Measurements from ENCODE around the gene JCHAIN. TPM values are rescaled to one million over a fixed set of nuclear protein-coding genes. Genes with fewer than 3 reads are reported as not detected.
A peak's percentile ranks its signal among the peaks of the same experiment; 100 is the strongest.
"Not testable (repeated sequence)": the region's sequence is repeated elsewhere in the genome, so short reads cannot be mapped to it uniquely, and the experiment has no call there.

Gene JCHAIN
- total and polyA plus RNA-seq, 5 donors from 2014 or later = 0.84 to 5.2 (median 1.7) TPM; not detected in 1

DNA sequence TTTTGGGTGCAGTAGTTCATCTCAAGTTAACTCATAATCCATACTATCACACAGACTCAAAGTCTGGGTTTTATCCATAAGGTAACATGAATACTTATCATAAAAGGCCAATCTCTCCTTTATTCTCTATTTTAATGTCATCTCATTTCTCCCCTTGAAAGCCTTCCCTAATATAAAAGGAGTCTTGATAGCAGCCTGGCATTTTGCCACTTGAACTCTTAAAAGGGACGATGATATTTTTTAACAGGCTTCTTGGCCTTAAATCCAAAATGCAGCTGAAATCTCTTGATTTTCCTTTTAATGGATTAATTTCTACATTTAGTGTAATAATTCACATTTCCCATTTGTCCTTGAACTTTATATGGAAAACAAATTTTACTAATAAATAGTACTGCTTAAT lies 8.4 kb upstream of the JCHAIN start:
- H3K9me3 Mint-ChIP-seq = peaks cover 0 to 2% (median 0%) of the 10 kb centered on the region in 7 donors
- H3K27me3 Mint-ChIP-seq = peaks cover 20% of the 10 kb centered on the region
- no peak overlapping the region for H3K4me3 Mint-ChIP-seq
- no peak overlapping the region for H3K27ac Mint-ChIP-seq
- Histone ChIP-seq H3K27ac (ENCODE audit: insufficient read depth, low read length, poor library complexity, severe bottlenecking) (no peak overlapping the region), H3K36me3 (ENCODE audit: control insufficient read depth, insufficient read depth, low read length) (no peaks in the 10 kb centered on the region), H3K27me3 (ENCODE audit: control insufficient read depth, insufficient read depth, low read length) (peaks cover 8% of the 10 kb centered on the region), H3K4me1 (ENCODE audit: control insufficient read depth, insufficient read depth, low read length, poor library complexity, severe bottlenecking) (no peaks in the 10 kb centered on the region), H3K4me3 (ENCODE audit: low read depth, low read length) (no peak overlapping the region), H3K9me3 (ENCODE audit: control insufficient read depth in 2 of 2, low read length in 2 of 2) (no peaks in the 10 kb centered on the region)
- no peaks in the 10 kb centered on the region for H3K36me3 Mint-ChIP-seq
- ATAC-seq (ENCODE audit: low read depth in 2 of 2) (no peak), DNase-seq (no peak)
- H3K4me1 Mint-ChIP-seq = no peaks in the 10 kb centered on the region

DNA sequence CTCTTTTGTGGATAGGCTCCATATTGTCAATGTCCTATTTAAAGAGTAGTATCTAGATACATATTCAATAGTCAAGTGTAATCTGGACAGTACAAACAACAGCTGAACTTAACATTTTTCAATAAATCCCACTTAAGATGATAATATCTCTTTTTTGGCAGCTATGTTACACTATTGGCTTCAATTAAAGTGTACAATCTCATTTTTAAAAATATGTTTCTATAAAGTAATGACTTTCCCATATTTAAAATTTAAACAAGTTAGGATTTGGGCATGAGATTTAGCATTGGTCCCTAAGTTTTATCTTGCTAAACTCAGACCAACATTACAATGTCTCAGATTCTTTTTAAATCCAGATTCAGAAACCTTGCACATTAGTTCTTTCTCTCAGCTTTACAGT lies 7.9 kb upstream of the JCHAIN start:
- no peaks in the 10 kb centered on the region for H3K4me1 ChIP-seq (ENCODE audit: control insufficient read depth, insufficient read depth, low read length, poor library complexity, severe bottlenecking)
- H3K36me3 ChIP-seq (ENCODE audit: control insufficient read depth, insufficient read depth, low read length) = no peaks in the 10 kb centered on the region
- Mint-ChIP-seq H3K9me3 (peaks cover 0 to 2% (median 0%) of the 10 kb centered on the region in 7 donors), H3K27ac (no peak overlapping the region), H3K27me3 (peaks cover 24% of the 10 kb centered on the region), H3K4me3 (no peak overlapping the region), H3K4me1 (no peaks in the 10 kb centered on the region), H3K36me3 (no peaks in the 10 kb centered on the region)
- H3K27ac ChIP-seq (ENCODE audit: insufficient read depth, low read length, poor library complexity, severe bottlenecking) = no peak overlapping the region
- DNase-seq (no peak), ATAC-seq (ENCODE audit: low read depth in 2 of 2) (no peak)
- no peak overlapping the region for H3K4me3 ChIP-seq (ENCODE audit: low read depth, low read length)
- no peaks in the 10 kb centered on the region for H3K9me3 ChIP-seq (ENCODE audit: control insufficient read depth in 2 of 2, low read length in 2 of 2)
- peaks cover 7% of the 10 kb centered on the region for H3K27me3 ChIP-seq (ENCODE audit: control insufficient read depth, insufficient read depth, low read length)

DNA sequence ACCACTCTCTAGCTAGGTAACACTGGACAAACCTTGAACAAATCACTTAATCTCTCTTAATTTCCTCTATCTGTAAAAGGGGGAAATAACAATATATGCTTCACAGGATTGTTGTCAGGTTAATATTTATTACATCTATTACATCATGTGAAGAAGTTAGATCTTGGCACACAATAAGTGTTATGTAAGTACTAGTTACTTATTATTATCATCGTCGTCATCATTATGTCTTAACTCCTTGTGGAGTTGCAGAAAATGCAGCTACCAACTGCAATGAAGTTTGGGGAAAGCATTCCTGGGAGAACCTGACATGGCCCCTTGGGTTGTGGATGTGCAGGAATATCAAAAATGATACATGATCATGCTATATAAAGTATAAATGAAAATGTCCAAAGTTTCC lies 4.8 kb upstream of the JCHAIN start:
- H3K4me1 Mint-ChIP-seq = no peaks in the 10 kb centered on the region
- DNase-seq (no peak), ATAC-seq (ENCODE audit: low read depth in 2 of 2) (no peak)
- H3K9me3 ChIP-seq (ENCODE audit: control insufficient read depth in 2 of 2, low read length in 2 of 2) = no peaks in the 10 kb centered on the region
- no peak overlapping the region for H3K4me3 ChIP-seq (ENCODE audit: low read depth, low read length)
- H3K4me1 ChIP-seq (ENCODE audit: control insufficient read depth, insufficient read depth, low read length, poor library complexity, severe bottlenecking) = no peaks in the 10 kb centered on the region
- H3K9me3 Mint-ChIP-seq = peaks cover 0 to 1% (median 0%) of the 10 kb centered on the region in 7 donors
- peaks cover 11% of the 10 kb centered on the region for H3K27me3 ChIP-seq (ENCODE audit: control insufficient read depth, insufficient read depth, low read length)
- no peaks in the 10 kb centered on the region for H3K36me3 Mint-ChIP-seq
- no peak overlapping the region for H3K4me3 Mint-ChIP-seq
- no peak overlapping the region for H3K27ac ChIP-seq (ENCODE audit: insufficient read depth, low read length, poor library complexity, severe bottlenecking)
- no peak overlapping the region for H3K27ac Mint-ChIP-seq
- H3K36me3 ChIP-seq (ENCODE audit: control insufficient read depth, insufficient read depth, low read length) = no peaks in the 10 kb centered on the region
- H3K27me3 Mint-ChIP-seq = peaks cover 29% of the 10 kb centered on the region

DNA sequence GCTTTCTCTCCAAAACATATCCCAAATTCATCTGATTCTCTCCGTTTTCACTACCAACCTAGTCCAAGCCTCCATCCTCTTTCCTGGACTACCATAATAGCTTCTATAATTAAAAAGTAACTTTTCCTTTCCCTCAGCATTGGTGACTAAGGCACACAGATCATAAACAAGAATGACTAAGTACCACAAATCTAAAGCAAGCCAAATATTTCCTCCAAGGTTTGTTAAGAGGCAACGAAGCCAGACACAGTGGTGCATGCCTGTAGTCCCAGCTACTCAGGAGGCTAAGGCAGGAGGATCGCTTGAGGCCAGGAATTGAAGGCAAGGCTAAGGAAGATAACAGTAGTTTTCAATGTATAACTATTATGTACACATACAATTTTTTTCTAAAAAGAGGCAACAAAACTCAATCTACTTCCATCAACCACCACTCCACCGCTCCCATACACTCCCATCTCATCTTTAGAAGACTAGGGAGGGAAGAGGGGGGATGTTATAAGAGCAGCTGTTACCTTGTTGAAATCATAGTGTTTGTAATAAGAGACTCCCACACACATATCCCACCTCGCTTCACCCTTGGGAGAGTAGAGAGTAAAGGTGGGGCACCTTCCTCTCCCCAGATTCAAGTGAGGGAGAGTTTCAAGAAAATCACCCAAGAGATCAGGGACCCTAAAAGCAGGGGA lies 4.2 kb upstream of the JCHAIN start:
- ATAC-seq (ENCODE audit: low read depth in 2 of 2) (no peak), DNase-seq (no peak)
- Mint-ChIP-seq H3K36me3 (no peaks in the 10 kb centered on the region), H3K9me3 (peaks cover 0 to 1% (median 0%) of the 10 kb centered on the region in 7 donors), H3K4me3 (no peak overlapping the region), H3K27me3 (peaks cover 27% of the 10 kb centered on the region), H3K4me1 (no peaks in the 10 kb centered on the region), H3K27ac (no peak overlapping the region)
- Histone ChIP-seq H3K36me3 (ENCODE audit: control insufficient read depth, insufficient read depth, low read length) (no peaks in the 10 kb centered on the region), H3K27ac (ENCODE audit: insufficient read depth, low read length, poor library complexity, severe bottlenecking) (no peak overlapping the region), H3K4me1 (ENCODE audit: control insufficient read depth, insufficient read depth, low read length, poor library complexity, severe bottlenecking) (no peaks in the 10 kb centered on the region), H3K4me3 (ENCODE audit: low read depth, low read length) (no peak overlapping the region), H3K9me3 (ENCODE audit: control insufficient read depth in 2 of 2, low read length in 2 of 2) (no peaks in the 10 kb centered on the region), H3K27me3 (ENCODE audit: control insufficient read depth, insufficient read depth, low read length) (peaks cover 11% of the 10 kb centered on the region)

DNA sequence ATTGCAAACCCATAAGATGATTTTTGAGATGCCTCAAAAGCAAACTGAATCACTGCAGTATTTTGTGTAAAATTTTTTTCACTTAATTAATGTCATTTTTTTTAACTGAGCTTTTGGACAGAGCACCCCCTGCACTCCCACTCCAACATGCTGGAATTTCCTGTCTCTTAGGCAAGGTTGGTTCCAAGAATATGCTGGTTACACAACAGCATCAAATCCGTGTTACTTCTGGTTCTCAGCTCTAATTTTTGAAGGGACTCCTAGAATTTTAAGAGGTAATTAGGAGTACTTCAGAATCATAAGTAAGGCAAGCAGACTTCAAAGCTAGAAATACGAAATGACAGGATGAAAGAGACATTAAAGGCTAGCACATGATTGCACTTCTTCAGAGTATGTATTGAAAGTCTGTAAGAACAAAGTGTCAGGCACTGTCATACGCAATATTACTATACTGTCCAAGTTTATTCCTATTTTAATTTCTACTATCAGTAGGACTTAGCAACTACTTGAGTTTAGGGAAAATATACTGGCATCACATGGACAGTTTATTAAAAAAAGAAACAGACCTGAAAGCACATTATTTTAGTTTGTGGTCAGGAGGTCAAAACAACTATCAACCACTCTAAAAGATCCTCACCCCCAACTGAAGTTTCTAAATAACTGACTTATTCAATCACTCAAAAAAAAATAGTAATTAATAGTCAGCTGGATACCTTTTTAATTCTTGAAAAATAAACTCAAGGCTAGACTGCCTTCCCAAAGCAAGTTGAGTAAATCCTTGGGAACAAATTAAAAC lies 1.6 kb upstream of the JCHAIN start:
- Mint-ChIP-seq H3K9me3 (peaks cover 0 to 1% (median 0%) of the 10 kb centered on the region in 7 donors), H3K27ac (no peak overlapping the region)

DNA sequence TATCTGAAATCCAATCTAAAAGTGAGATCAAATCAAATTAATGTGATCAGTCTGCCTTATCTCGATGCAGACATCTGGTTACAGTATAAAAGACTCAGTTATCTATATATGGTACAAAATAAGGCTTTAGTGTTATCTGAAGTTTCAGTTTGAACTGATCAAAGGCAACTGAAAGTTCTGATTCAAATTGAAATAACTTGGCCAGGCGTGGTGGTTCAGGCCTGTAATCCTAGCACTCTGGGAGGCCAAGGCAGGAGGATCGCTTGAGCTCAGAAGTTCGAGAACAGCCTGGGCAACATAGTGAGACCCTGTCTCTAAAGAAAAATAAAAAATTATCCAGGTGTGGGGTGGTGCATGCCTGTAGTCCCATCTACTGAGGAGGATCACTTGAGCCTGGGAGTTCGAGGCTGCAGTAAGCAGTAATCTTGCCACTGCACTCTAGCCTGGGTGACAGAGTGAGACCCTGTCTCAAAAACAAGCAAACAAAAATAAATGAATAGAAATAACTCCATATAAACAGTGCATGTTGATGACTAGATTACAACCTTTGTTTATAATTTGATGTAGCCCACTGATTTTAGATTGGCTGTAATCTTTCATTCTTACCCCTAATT lies 4.9 kb downstream of the JCHAIN start:
- H3K4me1 Mint-ChIP-seq; H3K9me3 Mint-ChIP-seq; H3K27me3 ChIP-seq (ENCODE audit: control insufficient read depth, insufficient read depth, low read length); H3K27ac ChIP-seq (ENCODE audit: insufficient read depth, low read length, poor library complexity, severe bottlenecking); H3K27ac Mint-ChIP-seq; H3K36me3 ChIP-seq (ENCODE audit: control insufficient read depth, insufficient read depth, low read length); H3K4me1 ChIP-seq (ENCODE audit: control insufficient read depth, insufficient read depth, low read length, poor library complexity, severe bottlenecking); H3K9me3 ChIP-seq (ENCODE audit: control insufficient read depth in 2 of 2, low read length in 2 of 2); ATAC-seq (ENCODE audit: low read depth in 2 of 2); H3K36me3 Mint-ChIP-seq; H3K4me3 ChIP-seq (ENCODE audit: low read depth, low read length); H3K4me3 Mint-ChIP-seq: not testable (repeated sequence)
- peak in 1 of 3 donors; percentile 43 for DNase-seq
- peaks cover 21% of the 10 kb centered on the region for H3K27me3 Mint-ChIP-seq

More for the DNA sequence above, 1.6 kb upstream of the JCHAIN start:
- Mint-ChIP-seq H3K36me3 (no peaks in the 10 kb centered on the region), H3K27me3 (peaks cover 27% of the 10 kb centered on the region), H3K4me1 (no peaks in the 10 kb centered on the region), H3K4me3 (no peak overlapping the region)
- no peaks in the 10 kb centered on the region for H3K36me3 ChIP-seq (ENCODE audit: control insufficient read depth, insufficient read depth, low read length)
- H3K9me3 ChIP-seq (ENCODE audit: control insufficient read depth in 2 of 2, low read length in 2 of 2) = no peaks in the 10 kb centered on the region
- no peak overlapping the region for H3K27ac ChIP-seq (ENCODE audit: insufficient read depth, low read length, poor library complexity, severe bottlenecking)
- no peak overlapping the region for H3K4me3 ChIP-seq (ENCODE audit: low read depth, low read length)
- no peaks in the 10 kb centered on the region for H3K4me1 ChIP-seq (ENCODE audit: control insufficient read depth, insufficient read depth, low read length, poor library complexity, severe bottlenecking)
- ATAC-seq (ENCODE audit: low read depth in 2 of 2) = no peak
- peaks cover 11% of the 10 kb centered on the region for H3K27me3 ChIP-seq (ENCODE audit: control insufficient read depth, insufficient read depth, low read length)
- DNase-seq = no peak

DNA sequence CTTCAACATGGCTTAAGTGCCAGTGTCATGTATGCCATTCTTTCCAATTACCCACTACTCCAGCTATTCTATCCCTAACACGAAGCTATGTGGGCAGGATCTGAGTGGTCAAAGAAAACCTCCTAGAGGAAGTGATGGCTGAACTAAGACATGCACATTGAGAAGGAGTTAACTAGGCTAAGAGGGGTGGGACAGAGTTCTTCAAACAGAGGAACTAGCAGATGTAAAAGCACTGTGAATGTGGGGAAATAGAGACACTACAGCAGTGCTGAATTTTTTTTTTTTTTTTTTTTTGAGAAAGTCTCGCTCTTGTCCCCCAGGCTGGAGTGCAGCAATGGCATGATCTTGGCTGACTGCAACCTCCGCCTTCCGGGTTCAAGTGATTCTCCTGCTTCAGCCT lies 6.2 kb downstream of the JCHAIN start:
- H3K4me1 ChIP-seq (ENCODE audit: control insufficient read depth, insufficient read depth, low read length, poor library complexity, severe bottlenecking) = no peaks in the 10 kb centered on the region
- Mint-ChIP-seq H3K4me3 (no peak overlapping the region), H3K27me3 (peaks cover 17% of the 10 kb centered on the region), H3K27ac (peak overlapping the region in 1 of 3 donors; percentile 79), H3K9me3 (peaks cover 0 to 1% (median 0%) of the 10 kb centered on the region in 7 donors), H3K4me1 (no peaks in the 10 kb centered on the region), H3K36me3 (no peaks in the 10 kb centered on the region)
- H3K4me3 ChIP-seq (ENCODE audit: low read depth, low read length) = no peak overlapping the region
- no peaks in the 10 kb centered on the region for H3K9me3 ChIP-seq (ENCODE audit: control insufficient read depth in 2 of 2, low read length in 2 of 2)
- DNase-seq = no peak
- H3K27me3 ChIP-seq (ENCODE audit: control insufficient read depth, insufficient read depth, low read length) = peaks cover 6% of the 10 kb centered on the region
- no peaks in the 10 kb centered on the region for H3K36me3 ChIP-seq (ENCODE audit: control insufficient read depth, insufficient read depth, low read length)
- no peak for ATAC-seq (ENCODE audit: low read depth in 2 of 2)
- no peak overlapping the region for H3K27ac ChIP-seq (ENCODE audit: insufficient read depth, low read length, poor library complexity, severe bottlenecking)
